LNCaP clone FGC (cell line): ENCODE measurements around the gene PRAME.

Source experiments
- DNase-seq: peaks from one replicate; pipeline ENCODE4 v3.0.0-alpha.2; 2011; ENCODE audit warnings: low read depth
- H3K4me3 ChIP-seq: 2 replicates; pipeline ENCODE4 v1.5.1; 2011; ENCODE audit warnings: mild to moderate bottlenecking, low read depth, low read length, control low read depth
- CTCF ChIP-seq: IDR thresholded peaks from 2 replicates; pipeline ENCODE4 v1.5.1; 2012; ENCODE audit warnings: mild to moderate bottlenecking; ENCODE audit not compliant: control insufficient read depth, insufficient read depth; ENCODE audit errors: extremely low read depth

PRAME gene

GRCh38 chr22:22565981-22566380 lies 6.9 kb upstream of the PRAME start:
- no peak overlapping the region for H3K4me3 ChIP-seq
- no peak for TF ChIP-seq CTCF
- no peak for DNase-seq

- no peak for DNase-seq
- peak overlapping the region; percentile 92 for H3K4me3 ChIP-seq
- TF ChIP-seq CTCF = no peak
These were observed 744 bp downstream of the PRAME start for GRCh38 chr22:22558071-22558971.

GRCh38 chr22:22556995-22557925 lies 1.8 kb downstream of the PRAME start:
- H3K4me3 ChIP-seq = no peak overlapping the region
- TF ChIP-seq CTCF = no peak
- DNase-seq = no peak

- H3K4me3 ChIP-seq = no peak overlapping the region
- TF ChIP-seq CTCF = no peak
- no peak for DNase-seq
These were observed 2.5 kb downstream of the PRAME start for GRCh38 chr22:22556578-22556977.

GRCh38 chr22:22555596-22555995 lies 3.5 kb downstream of the PRAME start:
- no peak for DNase-seq
- no peak overlapping the region for H3K4me3 ChIP-seq
- no peak for TF ChIP-seq CTCF

- no peak overlapping the region for H3K4me3 ChIP-seq
- no peak for DNase-seq
- no peak for TF ChIP-seq CTCF
These were observed 4.3 kb downstream of the PRAME start for GRCh38 chr22:22554587-22555284.
